H1 (cell line): ENCODE measurements around the gene NFYB. TPM values are rescaled to one million over a fixed set of nuclear protein-coding genes. Genes with fewer than 3 reads are reported as not detected.

ENCODE experiments used
- CTCF ChIA-PET: fragments of 300-600 bp; sonication (Branson Sonifier 250); formaldehyde crosslinking; loops from one replicate; lab custom pipeline; 2021; ENCODE audit not compliant: partially characterized antibody; lab: Charles Lee
- POLR2A ChIA-PET: fragments of 300-600 bp; sonication (Branson Sonifier 250); formaldehyde crosslinking; loops from one replicate; lab custom pipeline; 2021; ENCODE audit warnings: inconsistent platforms; ENCODE audit not compliant: partially characterized antibody; lab: Charles Lee
- DNase-seq, 2 experiments: peaks; one replicate each; pipeline versions ENCODE4 v3.0.0 to v3.0.0-alpha.2; 2010 to 2022; ENCODE audit warnings: low spot score in 2 of 2, low read depth in 1 of 2, mixed read lengths in 1 of 2
- FAIRE-seq: peaks from 2 replicates; lab custom pipeline; 2011; peaks lifted over from hg19 to GRCh38; lab: Jason Lieb, UNC
- H2AFZ ChIP-seq: 2 replicates; pipeline ENCODE4 v1.8.1; 2012; ENCODE audit warnings: low read length, inconsistent platforms
- H2AK5ac ChIP-seq: 2 replicates; pipeline ENCODE4 v1.6.1; 2013; ENCODE audit warnings: low read depth, low read length
- H2BK120ac ChIP-seq: replicated peaks from 2 replicates; pipeline ENCODE3; 2013; ENCODE audit warnings: low read depth, low read length, inconsistent platforms
- H2BK12ac ChIP-seq: 2 replicates; pipeline ENCODE4 v1.6.1; 2013; ENCODE audit warnings: low read depth, low read length
- H2BK15ac ChIP-seq: 2 replicates; pipeline ENCODE4 v1.6.1; 2013; ENCODE audit warnings: low read length
- H2BK20ac ChIP-seq: 2 replicates; pipeline ENCODE4 v1.6.1; 2013; ENCODE audit warnings: low read length
- H2BK5ac ChIP-seq: 2 replicates; pipeline ENCODE4 v1.6.1; 2013; ENCODE audit warnings: low read depth, low read length
- H3K14ac ChIP-seq: 2 replicates; pipeline ENCODE4 v1.6.1; 2013; ENCODE audit warnings: inconsistent platforms; ENCODE audit not compliant: insufficient read length
- H3K18ac ChIP-seq: 2 replicates; pipeline ENCODE4 v1.6.1; 2013; ENCODE audit warnings: low read length; ENCODE audit errors: extremely low read depth
- H3K23ac ChIP-seq: 2 replicates; pipeline ENCODE4 v1.6.1; 2013; ENCODE audit warnings: inconsistent platforms; ENCODE audit not compliant: insufficient read length
- H3K23me2 ChIP-seq: 2 replicates; pipeline ENCODE4 v1.6.1; 2013; ENCODE audit warnings: low read depth, low read length
- H3K27ac ChIP-seq: 2 replicates; pipeline ENCODE4 v1.6.1; 2011; ENCODE audit warnings: low read depth, low read length, inconsistent platforms
- H3K27me3 ChIP-seq, 4 experiments: replicated peaks in 1 of 4; 1 replicate in 1 of 4; 2 replicates in 3 of 4; pipeline versions ENCODE4 v1.6.1 to v1.8.1; 2011 to 2013; ENCODE audit warnings: low read length in 3 of 4, mild to moderate bottlenecking in 3 of 4, inconsistent platforms in 2 of 4, mixed read lengths in 2 of 4, moderate library complexity in 1 of 4; ENCODE audit not compliant: control insufficient read depth in 3 of 4, insufficient read depth in 3 of 4; ENCODE audit errors: extremely low read depth in 1 of 4
- H3K36me3 ChIP-seq, 4 experiments: 2 replicates each; pipeline versions ENCODE4 v1.6.1 to v1.8.1; 2011 to 2013; ENCODE audit warnings: mild to moderate bottlenecking in 4 of 4, low read length in 3 of 4, moderate library complexity in 2 of 4, control low read depth in 1 of 4, inconsistent platforms in 1 of 4; ENCODE audit not compliant: insufficient read depth in 4 of 4, control insufficient read depth in 2 of 4
- H3K4ac ChIP-seq: replicated peaks from 2 replicates; pipeline ENCODE3; 2013; ENCODE audit warnings: low read length, low read depth, mixed read lengths, inconsistent platforms; ENCODE audit not compliant: insufficient read length
- H3K4me1 ChIP-seq, 4 experiments: replicated peaks in 1 of 4; 1 replicate in 1 of 4; 2 replicates in 3 of 4; pipeline versions ENCODE4 v1.6.1 to v1.8.1; 2011 to 2013; ENCODE audit warnings: low read length in 3 of 4, inconsistent platforms in 2 of 4, mixed read lengths in 1 of 4; ENCODE audit not compliant: insufficient read depth in 4 of 4, control insufficient read depth in 3 of 4
- H3K4me2 ChIP-seq, 2 experiments: 2 replicates each; pipeline versions ENCODE4 v1.6.1 to v1.8.1; 2011 to 2013; ENCODE audit warnings: low read depth in 2 of 2, low read length in 2 of 2, control low read depth in 1 of 2, inconsistent platforms in 1 of 2, mild to moderate bottlenecking in 1 of 2; ENCODE audit not compliant: insufficient read depth in 1 of 2
- H3K4me3 ChIP-seq, 4 experiments: fragments of 200-600, 300-600 bp in 1 of 4; sonication (generic), shearing (Covaris generic), sonication (Bioruptor Twin) in 1 of 4; 2 replicates each; pipeline versions ENCODE4 v1.5.1 to v1.8.1; 2011 to 2016; ENCODE audit warnings: low read length in 4 of 4, low read depth in 3 of 4, control low read depth in 2 of 4, inconsistent platforms in 2 of 4, mild to moderate bottlenecking in 2 of 4, mixed read lengths in 1 of 4, moderate library complexity in 1 of 4; ENCODE audit not compliant: insufficient read depth in 2 of 4; ENCODE audit errors: extremely low read depth in 1 of 4
- H3K56ac ChIP-seq: replicated peaks from 2 replicates; pipeline ENCODE3; 2013; ENCODE audit warnings: low read depth, mild to moderate bottlenecking, mixed read lengths, low read length, inconsistent platforms; ENCODE audit not compliant: insufficient read length
- H3K79me1 ChIP-seq: 2 replicates; pipeline ENCODE4 v1.6.1; 2013; ENCODE audit warnings: low read depth, low read length, control low read depth
- H3K79me2 ChIP-seq, 2 experiments: 2 replicates each; pipeline versions ENCODE4 v1.6.1 to v1.8.1; 2012 to 2013; ENCODE audit warnings: low read length in 2 of 2, mild to moderate bottlenecking in 2 of 2, inconsistent platforms in 1 of 2; ENCODE audit not compliant: insufficient read depth in 2 of 2, control insufficient read depth in 1 of 2
- H3K9ac ChIP-seq, 4 experiments: replicated peaks in 1 of 4; 1 replicate in 1 of 4; 2 replicates in 3 of 4; pipeline versions ENCODE4 v1.6.1 to v1.8.1; 2011 to 2013; ENCODE audit warnings: low read depth in 3 of 4, low read length in 3 of 4, control low read depth in 2 of 4, mild to moderate bottlenecking in 2 of 4, moderate library complexity in 2 of 4, inconsistent platforms in 1 of 4; ENCODE audit errors: extremely low read depth in 1 of 4
- H3K9me3 ChIP-seq, 2 experiments: 2 replicates each; pipeline versions ENCODE4 v1.6.1 to v1.8.1; 2012 to 2013; ENCODE audit warnings: mild to moderate bottlenecking in 2 of 2, moderate library complexity in 2 of 2, control low read depth in 1 of 2, inconsistent platforms in 1 of 2, low read depth in 1 of 2, low read length in 1 of 2, mixed read lengths in 1 of 2; ENCODE audit not compliant: insufficient read depth in 2 of 2
- H4K20me1 ChIP-seq, 2 experiments: replicated peaks in 1 of 2; 2 replicates each; pipeline versions ENCODE3 to v1.8.1; 2011 to 2013; ENCODE audit warnings: inconsistent platforms in 2 of 2, low read length in 2 of 2, mild to moderate bottlenecking in 1 of 2; ENCODE audit not compliant: insufficient read depth in 2 of 2, control insufficient read depth in 1 of 2
- H4K5ac ChIP-seq: 2 replicates; pipeline ENCODE4 v1.6.1; 2013; ENCODE audit warnings: low read length, low read depth, mixed read lengths, inconsistent platforms; ENCODE audit not compliant: insufficient read length
- H4K8ac ChIP-seq: 2 replicates; pipeline ENCODE4 v1.8.0; 2013; ENCODE audit warnings: mild to moderate bottlenecking, moderate library complexity, low read length, inconsistent platforms; ENCODE audit not compliant: insufficient read depth; ENCODE audit errors: extremely low read depth
- H4K91ac ChIP-seq: replicated peaks from 2 replicates; pipeline ENCODE3; 2013; ENCODE audit warnings: low read length, mixed read lengths, inconsistent platforms; ENCODE audit not compliant: insufficient read length
- ATF2 ChIP-seq: IDR thresholded peaks from 2 replicates; pipeline ENCODE4 v1.6.1; 2012; ENCODE audit warnings: low read length, inconsistent platforms
- CTBP2 ChIP-seq: IDR thresholded peaks from 2 replicates; pipeline ENCODE4 v1.7.0; 2011; ENCODE audit warnings: borderline replicate concordance, mild to moderate bottlenecking, moderate library complexity, mixed read lengths, low read length; ENCODE audit not compliant: insufficient read depth, insufficient read length
- E2F6 ChIP-seq: IDR thresholded peaks from 2 replicates; pipeline ENCODE4 v1.6.1; 2012; ENCODE audit warnings: inconsistent platforms
- EP300 ChIP-seq, 2 experiments: IDR thresholded peaks; 1 replicate in 1 of 2; 2 replicates in 1 of 2; pipeline ENCODE4 v1.6.1; 2011 to 2012; ENCODE audit warnings: low read depth in 2 of 2, low read length in 2 of 2, mild to moderate bottlenecking in 2 of 2, borderline replicate concordance in 1 of 2, inconsistent platforms in 1 of 2, moderate library complexity in 1 of 2
- FOSL1 ChIP-seq: IDR thresholded peaks from 2 replicates; pipeline ENCODE4 v1.6.1; 2011; ENCODE audit warnings: mild to moderate bottlenecking, low read depth, low read length, moderate library complexity; ENCODE audit not compliant: insufficient read depth
- GTF2F1 ChIP-seq: IDR thresholded peaks from 2 replicates; pipeline ENCODE4 v1.6.1; 2012; ENCODE audit warnings: low read depth, low read length, improper control_type of control experiment, borderline replicate concordance
- SIRT6 ChIP-seq: IDR thresholded peaks from one replicate; pipeline ENCODE4 v1.7.1; 2012; ENCODE audit warnings: low read length, inconsistent platforms
- SP1 ChIP-seq: IDR thresholded peaks from 2 replicates; pipeline ENCODE4 v1.6.1; 2011; ENCODE audit warnings: low read depth, low read length
- SRF ChIP-seq: IDR thresholded peaks from 2 replicates; pipeline ENCODE4 v1.6.1; 2011; ENCODE audit warnings: mild to moderate bottlenecking, low read depth, low read length, moderate library complexity
- TAF7 ChIP-seq: optimal IDR thresholded peaks from 2 replicates; pipeline ENCODE3; 2011; ENCODE audit warnings: low read depth, mild to moderate bottlenecking, inconsistent platforms, low read length, moderate library complexity, borderline replicate concordance
- WGBS, 2 experiments: shearing (Covaris generic) in 1 of 2; methylation state at CpG; one replicate each; pipeline versions ENCODE4 v1.1.6 to v1.1.7; 2013 to 2015; ENCODE audit warnings: low lambda C conversion rate in 2 of 2, mixed read lengths in 2 of 2, inconsistent platforms in 1 of 2, low coverage in 1 of 2, missing lambda C conversion rate in 1 of 2; ENCODE audit not compliant: insufficient replicate concordance in 2 of 2, insufficient coverage in 1 of 2, insufficient read length in 1 of 2; ENCODE audit errors: extremely low coverage in 1 of 2, missing lambda C conversion rate in 1 of 2; 5-methylcytosine and 5-hydroxymethylcytosine counted together
- polyA plus RNA-seq, 7 experiments: library from polyadenylated mRNA; depleted of rRNA in 3 of 7; stranded (reverse) in 5 of 7; unstranded in 2 of 7; fragments of >200 nt in 5 of 7; fragments of 200-250 nt in 2 of 7; gene quantifications; 1 replicate in 5 of 7; 2 replicates in 1 of 7; 4 replicates in 1 of 7; pipeline versions ENCODE4 v1.2.1 to v1.2.3, GENCODE V29; 2011 to 2013; ENCODE audit warnings: missing spikeins in 2 of 7, mixed read lengths in 2 of 7
- total RNA-seq: library from RNA; stranded (reverse); fragmentation: NEBNext Ultra II Directional; extraction: Animal tissue kit (Norgen Biotek cat#: 25700); gene quantifications from 2 replicates; pipeline ENCODE4 v1.2.1, GENCODE V29; 2021

NFYB gene
- total and polyA plus RNA-seq, 2 of the 8 experiments (the other 6 are each of a cell fraction or from before 2014, with no cell fraction given) = 29.1 to 43.5 TPM

GRCh38 chr12:104133866-104134265 is 4.1 kb downstream of the NFYB start:
- no peak overlapping the region for H3K23ac ChIP-seq
- H3K23me2 ChIP-seq = no peaks in the 10 kb centered on the region; the same call in 1 of the 2 replicates
- no peak overlapping the region for H3K4me3 ChIP-seq
- H3K27me3 ChIP-seq = 0 out of 7 replicates have a peak, but pooled peaks cover 0 to 1% (median 0%) of the 10 kb centered on the region in 4 experiments
- no peak overlapping the region for H2BK120ac ChIP-seq
- no peak overlapping the region for H4K8ac ChIP-seq
- H4K20me1 ChIP-seq = peaks cover 2 to 8% of the 10 kb centered on the region in 2 experiments
- H3K14ac ChIP-seq = no peak overlapping the region
- H3K27ac ChIP-seq = no peak overlapping the region
- H2BK20ac ChIP-seq = no peak overlapping the region
- peaks cover 3 to 9% (median 5%) of the 10 kb centered on the region in 4 experiments; a peak in 6 of 7 replicates for H3K4me1 ChIP-seq
- H2AFZ ChIP-seq = no peak overlapping the region
- no peak overlapping the region for H4K91ac ChIP-seq
- CTCF ChIA-PET = interaction anchor here (1.3 kb wide), 1 partner anchor 25 kb away, joined by 5 read pairs; no protein-coding TSS in a partner anchor
- 89% methylated on average over 1 of the region's 1 CpG; no CpG with 5 or more reads in 1 of the 2 experiments for WGBS, 2 experiments
- no peak overlapping the region; a peak in 1 of 7 replicates for H3K9ac ChIP-seq
- no peak for DNase-seq
- no peak overlapping the region for H2BK15ac ChIP-seq
- no peak overlapping the region for H3K18ac ChIP-seq
- no peak for FAIRE-seq
- no peak overlapping the region for H2BK5ac ChIP-seq
- no peak overlapping the region for H2BK12ac ChIP-seq
- H3K79me2 ChIP-seq = peaks cover 11 to 76% of the 10 kb centered on the region in 2 experiments; a peak in 3 of 4 replicates
- no peak overlapping the region for H2AK5ac ChIP-seq
- H3K4me2 ChIP-seq = no peak overlapping the region
- H3K79me1 ChIP-seq = peaks cover 5% of the 10 kb centered on the region; the same call in 1 of the 2 replicates
- no peak overlapping the region for H3K56ac ChIP-seq
- H3K36me3 ChIP-seq = peaks cover 3 to 54% (median 22%) of the 10 kb centered on the region in 4 experiments
- POLR2A ChIA-PET = interaction anchor here (0.8 to 1.6 kb wide), 2 partner anchors 48 to 75 kb away, joined by 3 read pairs; no protein-coding TSS in a partner anchor
- H4K5ac ChIP-seq = no peak overlapping the region
- no peak overlapping the region for H3K4ac ChIP-seq
- no peaks in the 10 kb centered on the region for H3K9me3 ChIP-seq
- TF ChIP-seq SP1 (no peak), ATF2 (no peak), GTF2F1 (no peak), TAF7 (no peak), SRF (no peak), SIRT6 (no peak), CTBP2 (no peak), FOSL1 (no peak), EP300 (IDR thresholded peaks at IDR 0.05; ENCODE audit: borderline replicate concordance in 1 of 2, low read depth in 2 of 2, low read length in 2 of 2) (no peak), E2F6 (no peak)
